G401 (cell line): ENCODE data around the gene C1orf94. TPM values are rescaled to one million over a fixed set of nuclear protein-coding genes. Genes with fewer than 3 reads are reported as not detected.

Source experiments
- DNase-seq: peaks from one replicate; pipeline ENCODE4 v3.0.0-alpha.2; 2015; ENCODE audit warnings: low spot score
- in situ Hi-C: cut with HindIII; loops from 2 replicates; pipeline ENCODE4 v1.10.0; 2016; ENCODE audit warnings: low sequenced_read_pairs, mixed read lengths
- total RNA-seq: library from RNA; depleted of rRNA; stranded (reverse); fragments of >200 nt; shearing (Covaris generic); gene quantifications from 2 replicates; pipeline ENCODE4 v1.2.3, GENCODE V29; 2014; rRNA removed

The C1orf94 gene, protein sequence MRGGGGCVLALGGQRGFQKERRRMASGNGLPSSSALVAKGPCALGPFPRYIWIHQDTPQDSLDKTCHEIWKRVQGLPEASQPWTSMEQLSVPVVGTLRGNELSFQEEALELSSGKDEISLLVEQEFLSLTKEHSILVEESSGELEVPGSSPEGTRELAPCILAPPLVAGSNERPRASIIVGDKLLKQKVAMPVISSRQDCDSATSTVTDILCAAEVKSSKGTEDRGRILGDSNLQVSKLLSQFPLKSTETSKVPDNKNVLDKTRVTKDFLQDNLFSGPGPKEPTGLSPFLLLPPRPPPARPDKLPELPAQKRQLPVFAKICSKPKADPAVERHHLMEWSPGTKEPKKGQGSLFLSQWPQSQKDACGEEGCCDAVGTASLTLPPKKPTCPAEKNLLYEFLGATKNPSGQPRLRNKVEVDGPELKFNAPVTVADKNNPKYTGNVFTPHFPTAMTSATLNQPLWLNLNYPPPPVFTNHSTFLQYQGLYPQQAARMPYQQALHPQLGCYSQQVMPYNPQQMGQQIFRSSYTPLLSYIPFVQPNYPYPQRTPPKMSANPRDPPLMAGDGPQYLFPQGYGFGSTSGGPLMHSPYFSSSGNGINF
- not detected in 2 replicates for total RNA-seq

DNA sequence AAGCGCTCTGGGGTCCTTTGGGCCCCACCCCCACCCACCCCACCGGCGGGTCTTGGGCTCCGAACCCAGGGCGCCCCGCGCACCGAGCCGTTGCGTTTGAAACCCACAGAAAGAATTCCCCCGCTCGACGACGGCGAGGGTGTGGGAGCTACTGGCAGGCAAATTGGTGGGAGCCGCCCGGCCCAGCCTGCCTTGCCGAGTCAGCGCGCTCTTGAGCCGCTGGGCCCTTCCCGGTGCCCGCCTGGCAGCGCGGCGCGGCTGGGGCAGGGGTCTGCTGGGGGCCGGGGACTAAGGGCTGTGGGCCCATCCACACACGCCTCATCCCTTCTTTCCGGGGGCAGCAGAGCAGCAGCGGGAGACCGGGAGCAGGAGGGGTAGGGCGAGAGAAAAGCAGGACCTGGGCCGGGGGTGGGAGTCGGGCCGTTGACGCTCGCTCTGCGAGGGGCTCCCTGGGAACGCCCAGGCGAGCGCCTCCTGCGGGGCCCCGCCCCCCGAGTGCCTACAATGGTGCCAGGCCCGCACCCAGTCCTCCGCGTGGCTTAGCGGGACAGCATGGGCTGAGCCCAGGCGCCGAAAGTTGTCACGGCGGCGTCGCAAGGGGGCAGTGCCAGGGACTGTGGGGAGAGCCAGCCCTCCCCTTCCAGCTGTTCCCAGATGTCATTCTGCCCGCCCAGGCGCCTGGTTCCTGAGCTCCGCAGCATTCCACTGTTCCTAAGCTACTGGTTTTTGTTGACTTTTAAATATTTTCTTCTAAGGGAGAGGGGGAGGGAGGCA lies at the start of gene C1orf94:
TSS of gene C1orf94 (plus strand) at position 78 of the 774 bp plus-strand sequence. CDS start 883 bp downstream, outside the sequence.
- in situ Hi-C loops, result no loop called here
- no peak for DNase-seq

DNA sequence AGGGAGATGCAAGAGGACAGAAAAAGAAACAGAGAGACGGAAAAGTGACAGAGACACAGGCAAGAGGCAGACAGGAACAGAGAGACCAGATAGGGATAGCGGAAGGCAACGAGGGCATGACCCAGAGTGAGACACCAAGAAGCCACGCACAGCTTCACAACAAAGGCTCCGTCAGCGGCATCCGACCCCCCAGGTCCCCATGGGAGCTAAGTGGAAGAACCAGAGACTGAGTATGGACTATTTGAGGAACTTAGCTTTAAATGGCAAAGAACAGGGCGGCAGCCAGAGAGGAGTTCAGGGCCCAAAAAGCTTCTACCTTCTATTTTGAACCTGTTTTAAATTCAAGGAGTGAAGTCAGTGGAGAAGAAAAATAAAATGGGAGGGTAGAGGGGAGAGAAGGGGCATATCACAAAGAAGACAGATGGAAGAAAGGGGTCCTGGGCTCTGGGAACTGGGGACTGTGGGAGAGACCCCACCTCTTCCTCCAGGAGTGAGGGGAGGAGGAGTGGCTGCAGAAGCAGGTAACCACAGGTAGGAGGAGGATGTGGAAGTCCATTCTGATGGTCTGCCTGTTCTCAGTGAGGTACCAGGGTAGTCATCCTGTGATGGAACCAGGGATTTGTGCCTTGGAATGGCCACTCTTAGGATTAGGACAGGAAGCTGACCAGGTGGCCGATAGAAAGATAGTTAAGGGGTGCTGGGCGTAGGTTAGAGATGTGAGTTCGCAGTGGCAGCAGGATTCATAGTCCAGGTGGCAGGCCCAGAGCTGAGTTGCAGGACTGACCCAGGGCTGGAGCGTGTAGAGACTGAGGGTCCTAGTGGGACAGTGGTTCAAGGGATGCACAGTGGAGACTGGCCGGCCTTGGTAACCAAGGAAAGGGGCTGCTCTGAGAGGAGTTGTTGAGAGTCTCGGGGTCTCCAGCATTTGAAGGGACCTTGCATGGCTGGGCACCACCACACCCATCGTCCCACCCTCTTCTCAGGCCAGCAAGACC lies 49.4 kb upstream of the C1orf94 start:
- DNase-seq, result no peak
- in situ Hi-C loops, result no loop called here

DNA sequence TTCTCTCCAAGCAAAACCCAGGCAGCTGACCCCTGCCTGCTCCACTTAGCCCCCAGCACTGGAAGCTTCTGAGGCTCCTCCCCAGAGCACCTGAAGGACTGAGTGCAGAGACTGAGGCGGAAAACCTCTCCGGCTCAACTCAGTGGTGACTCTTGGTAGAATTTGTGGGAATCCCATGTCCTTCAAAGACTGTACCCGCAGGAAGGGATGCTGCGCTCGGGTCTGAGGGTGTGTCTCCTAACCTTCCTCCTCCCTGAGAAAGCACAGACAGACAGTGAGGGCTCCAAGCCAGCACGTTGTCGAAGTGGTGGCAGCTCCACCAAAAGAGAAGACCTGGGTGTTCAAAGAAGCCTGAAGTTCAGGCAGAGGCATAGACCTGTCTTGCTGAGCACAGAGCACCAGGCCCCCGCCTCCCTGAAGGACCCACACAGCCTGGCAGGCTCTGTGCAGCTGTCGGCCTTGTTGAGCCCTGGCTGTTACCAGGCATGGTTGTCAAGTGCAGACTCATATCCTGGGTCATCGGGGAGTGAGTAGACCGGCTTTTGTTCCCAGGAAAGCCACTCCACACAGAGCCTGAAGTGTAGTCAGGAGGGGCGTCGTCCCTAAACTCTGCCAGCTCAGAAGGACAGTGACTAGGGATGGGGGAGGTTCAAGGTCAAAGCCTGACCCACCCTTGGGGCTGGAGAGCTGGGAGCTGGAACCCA lies 48.4 kb upstream of the C1orf94 start:
- in situ Hi-C loops, result no loop called here
- DNase-seq, result no peak

DNA sequence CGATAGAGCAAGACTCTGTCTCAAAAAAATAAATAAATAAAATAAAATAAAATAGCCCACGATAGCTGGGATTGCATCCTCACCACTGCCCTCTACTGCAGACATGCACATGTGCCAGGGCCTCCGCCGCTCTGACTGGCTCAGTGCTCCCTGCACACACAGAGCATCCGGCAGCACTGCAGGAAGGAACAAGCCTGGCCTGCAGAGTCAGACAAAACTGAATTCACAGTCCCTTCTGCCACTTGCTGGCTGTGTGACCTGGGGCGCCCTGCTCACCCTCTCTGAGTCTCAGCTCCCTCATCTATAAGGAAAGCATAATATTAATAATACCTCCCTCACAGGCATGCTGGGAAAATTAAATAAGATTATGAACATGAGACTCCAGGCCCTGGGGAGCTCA lies 47.1 kb upstream of the C1orf94 start:
- in situ Hi-C loops, result no loop called here

DNA sequence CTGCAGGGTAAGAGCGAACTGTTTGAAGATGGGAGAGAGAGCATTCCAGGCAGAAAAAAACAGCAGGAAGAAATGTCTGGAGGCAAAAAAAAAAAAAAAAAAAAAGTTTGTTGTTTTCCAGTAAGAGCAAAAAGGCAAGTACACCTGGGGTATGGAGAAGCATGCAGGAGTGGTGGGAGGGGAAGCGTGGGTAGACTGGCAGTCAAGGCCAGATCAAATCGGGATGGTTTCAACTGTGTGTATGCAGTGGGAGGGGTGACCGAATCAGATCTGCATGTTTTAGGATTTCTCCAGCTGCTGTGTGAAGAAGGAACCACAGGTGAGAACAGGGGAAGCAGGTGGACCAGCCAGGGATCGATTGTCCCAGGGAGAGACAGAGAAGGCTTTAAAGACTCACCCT lies 46.4 kb upstream of the C1orf94 start:
- DNase-seq, result no peak
- in situ Hi-C loops, result no loop called here

More for the DNA sequence above, 47.1 kb upstream of the C1orf94 start:
- peak; percentile 9 for DNase-seq

DNA sequence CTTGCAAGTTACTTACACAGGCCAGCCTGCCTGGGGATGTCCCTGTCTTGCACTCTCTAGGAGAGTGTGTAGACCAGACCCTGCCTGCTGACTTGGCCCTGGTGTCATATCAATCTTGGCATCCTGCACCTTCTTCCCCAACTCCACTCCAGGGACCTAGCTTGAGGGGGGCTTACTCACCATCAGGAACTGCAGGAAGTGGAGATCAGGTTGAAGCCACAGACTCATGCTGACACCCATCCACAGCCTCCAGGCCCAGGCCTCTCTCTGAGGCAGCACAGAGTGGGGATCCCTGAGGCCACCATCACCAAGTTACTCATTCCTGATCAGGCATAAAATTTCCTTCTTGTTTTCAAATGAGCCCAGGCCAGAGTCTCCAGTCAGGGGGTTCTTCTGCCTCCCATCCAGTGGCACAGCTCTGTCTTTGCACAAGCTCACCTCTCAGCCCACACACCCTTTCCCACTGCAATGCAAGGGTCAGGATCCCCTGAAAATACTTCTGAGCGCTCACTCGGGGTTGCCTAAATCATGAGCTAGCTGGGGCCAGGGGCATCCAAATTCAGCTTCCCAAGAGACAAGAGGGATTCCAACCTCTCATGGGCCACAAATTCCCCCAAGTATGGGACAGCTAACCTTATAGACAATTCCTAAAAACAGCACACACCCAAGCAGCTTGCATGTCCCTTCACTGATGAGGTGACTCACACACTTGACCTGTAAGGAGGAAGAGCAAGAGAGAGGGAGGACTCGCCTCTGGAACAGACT lies 45.1 kb upstream of the C1orf94 start:
- in situ Hi-C loops, result no loop called here
- no peak for DNase-seq

DNA sequence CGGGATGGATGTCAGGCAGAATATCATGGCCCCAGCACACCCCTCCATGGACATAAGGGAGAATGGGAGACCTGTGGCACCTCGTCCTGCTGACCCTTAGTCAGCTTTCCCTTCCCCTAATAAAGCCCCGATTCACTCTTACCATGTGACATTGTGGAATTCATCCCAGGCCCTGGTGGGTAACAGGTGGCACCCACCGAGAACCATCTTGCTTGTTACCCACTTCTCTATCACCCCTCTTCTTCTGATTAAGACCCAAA lies 44.6 kb upstream of the C1orf94 start:
- in situ Hi-C loops, result no loop called here
- DNase-seq, result no peak

DNA sequence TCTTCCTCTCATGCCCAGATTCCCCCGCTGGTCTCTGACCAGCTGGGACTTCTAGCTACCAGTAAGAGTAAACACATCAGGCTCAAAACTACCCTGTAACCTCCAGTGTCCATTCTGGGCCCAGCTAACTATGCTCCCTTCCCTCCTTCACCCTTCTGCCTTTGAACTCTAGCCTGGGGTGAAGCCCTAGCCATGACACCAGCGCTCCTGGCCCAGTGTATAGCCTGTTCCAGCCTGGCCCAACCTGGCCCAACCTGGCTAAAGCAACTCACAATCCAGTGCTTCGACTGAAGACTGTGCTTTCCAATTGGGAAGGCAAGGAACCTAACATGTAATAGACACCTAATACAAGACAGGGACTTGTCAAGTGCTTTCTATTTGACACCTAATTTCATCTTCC lies 39.3 kb upstream of the C1orf94 start:
- no peak for DNase-seq
- in situ Hi-C loops, result no loop called here

DNA sequence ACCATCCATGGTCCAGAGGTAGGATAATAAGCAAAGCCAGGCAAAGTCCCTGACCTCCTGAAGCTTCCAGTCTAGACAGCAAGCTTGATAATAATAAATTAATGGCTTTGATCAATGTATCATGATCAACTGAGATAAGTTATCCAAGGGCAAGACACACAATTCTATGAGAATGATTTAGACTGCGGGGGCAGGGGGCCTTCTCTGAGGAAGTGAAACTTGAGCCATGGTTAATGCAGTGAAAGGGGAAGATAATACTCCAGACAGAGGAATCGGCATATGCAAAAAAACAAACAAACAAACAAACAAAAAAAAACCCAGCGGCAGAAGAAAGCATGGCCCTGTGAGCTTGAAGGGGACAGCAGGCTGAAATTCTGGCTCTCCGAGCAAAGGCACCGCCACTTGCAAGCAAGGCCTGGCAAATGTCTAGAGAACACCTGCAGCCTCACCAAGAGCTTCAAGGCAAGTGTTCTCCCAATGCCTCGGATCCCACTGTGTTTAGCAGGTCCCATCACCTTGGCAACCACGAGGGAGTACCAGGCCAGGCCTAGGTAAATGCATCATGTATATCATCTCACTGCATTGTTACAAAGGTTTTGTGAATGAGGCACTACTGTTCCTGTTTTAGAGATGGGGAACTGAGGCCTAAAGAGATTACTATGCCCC lies 36.6 kb upstream of the C1orf94 start:
- DNase-seq, result peak; percentile 42
- in situ Hi-C loops, result no loop called here

DNA sequence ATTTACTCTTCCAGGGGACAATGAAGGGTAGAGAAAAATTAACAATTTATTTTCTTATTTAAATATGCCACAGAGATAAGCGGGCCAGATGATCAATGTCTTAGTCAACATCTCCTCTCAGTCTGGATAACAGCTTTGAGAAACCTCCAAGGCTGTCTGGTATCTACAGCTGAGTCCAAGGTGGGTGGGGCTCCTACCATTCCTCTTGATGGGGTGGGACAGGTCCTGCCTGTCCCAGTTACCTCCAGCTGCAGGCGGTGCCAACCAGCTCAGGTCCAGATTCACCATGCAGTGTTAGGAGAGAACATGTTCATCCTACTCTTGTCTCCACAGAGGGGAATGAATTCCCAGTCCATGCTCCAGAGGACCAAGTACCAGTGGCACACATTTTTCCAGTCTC lies 32.7 kb upstream of the C1orf94 start:
- DNase-seq, result no peak
- in situ Hi-C loops, result no loop called here

DNA sequence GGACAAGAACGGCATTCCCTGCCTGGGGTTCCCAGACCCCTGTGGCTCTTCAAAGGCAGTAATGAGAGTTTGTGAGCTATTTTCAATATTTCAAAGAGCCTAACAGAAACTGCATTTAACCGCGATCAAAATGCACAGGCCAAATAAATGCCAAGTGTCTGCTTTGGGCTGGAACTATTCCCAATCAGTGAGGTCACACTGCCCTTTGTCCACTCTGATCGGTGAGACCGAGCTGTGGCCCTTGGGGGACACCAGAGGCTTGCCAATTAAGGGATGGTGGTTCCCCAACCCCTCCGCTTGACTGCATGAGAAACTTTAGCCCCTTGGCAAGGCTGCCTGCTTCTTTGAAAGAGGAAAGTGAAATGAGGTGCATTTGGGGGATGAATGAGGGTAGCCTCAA lies 31.9 kb upstream of the C1orf94 start:
- in situ Hi-C loops, result no loop called here
- DNase-seq, result no peak

DNA sequence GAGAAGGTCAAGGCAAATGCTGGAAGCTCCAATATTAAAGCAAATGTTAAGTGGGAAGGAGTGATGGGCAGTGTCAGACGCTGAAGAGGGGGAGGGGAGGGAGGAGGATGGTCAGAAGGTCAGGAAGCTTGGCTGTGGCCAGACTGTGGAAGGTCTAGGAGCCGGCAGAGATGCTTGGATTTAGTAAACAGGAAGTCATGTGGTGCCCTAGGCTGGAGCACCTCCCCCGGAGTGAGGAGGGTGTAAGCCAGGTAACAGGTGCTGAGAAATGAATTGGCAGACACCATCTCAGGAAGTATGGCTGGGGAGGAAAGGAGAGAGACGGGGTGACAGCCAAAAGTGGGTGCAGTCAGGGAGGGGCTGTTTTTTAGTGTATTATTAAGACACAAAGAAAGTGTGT lies 29.4 kb upstream of the C1orf94 start:
- in situ Hi-C loops, result no loop called here
- peak; percentile 43 for DNase-seq

DNA sequence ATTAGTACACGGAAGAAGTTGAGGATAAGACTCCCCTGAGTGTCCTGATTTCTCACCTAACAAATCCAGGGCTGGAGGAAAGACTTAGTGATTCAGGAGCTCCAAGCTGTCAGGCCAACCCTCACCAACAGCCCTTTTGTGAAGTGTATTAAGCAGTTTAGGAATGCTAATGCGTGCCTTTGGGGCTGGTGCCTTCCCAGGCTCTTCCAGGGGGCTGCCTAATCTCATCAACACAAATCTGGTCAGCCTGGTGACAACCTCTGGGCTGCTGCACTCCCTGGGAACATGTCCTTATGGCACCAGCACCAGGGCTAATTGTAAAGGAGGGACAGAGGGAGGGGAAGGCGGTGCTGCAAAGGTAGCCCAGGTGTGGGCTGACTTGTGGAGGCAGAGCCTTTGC lies 27.2 kb upstream of the C1orf94 start:
- no peak for DNase-seq
- in situ Hi-C loops, result no loop called here

DNA sequence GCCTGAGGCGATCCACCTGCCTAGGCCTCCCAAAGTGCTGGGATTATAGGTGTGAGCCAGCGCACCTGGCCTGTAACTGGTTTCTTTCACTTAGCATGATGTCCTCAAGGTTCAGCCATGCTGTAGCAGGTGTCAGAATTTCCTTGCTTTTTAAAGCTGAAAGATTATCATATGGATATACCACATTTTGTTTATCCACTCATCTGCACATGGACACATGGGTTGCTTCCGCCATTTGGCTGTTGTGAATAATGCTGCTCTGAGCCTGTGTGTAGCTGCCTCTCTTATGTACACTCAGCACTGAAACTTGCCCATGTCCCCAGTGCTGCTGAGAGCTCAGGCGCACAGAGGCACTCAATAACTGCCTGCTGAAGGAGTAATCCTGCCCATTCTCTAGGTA lies 23.5 kb upstream of the C1orf94 start:
- no peak for DNase-seq
- in situ Hi-C loops, result no loop called here

DNA sequence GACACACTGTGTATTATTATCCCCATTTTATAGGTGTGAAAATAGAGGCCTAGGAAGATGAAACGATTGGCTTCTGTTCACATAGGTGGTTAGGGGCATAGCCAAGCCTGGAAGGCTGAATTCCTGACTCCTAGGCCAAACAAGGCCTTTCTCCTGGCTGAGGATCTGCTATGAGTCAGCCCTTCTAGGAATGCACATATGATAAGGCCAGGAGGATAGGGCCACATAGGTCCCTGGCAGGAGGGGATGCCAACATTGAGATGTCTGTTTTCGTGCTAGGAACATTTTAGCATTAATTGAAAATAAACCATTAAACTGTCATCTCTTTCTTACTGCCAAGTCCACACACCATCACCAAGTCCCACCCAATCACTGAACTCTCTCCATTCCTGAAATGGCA lies 20.8 kb upstream of the C1orf94 start:
- no peak for DNase-seq
- in situ Hi-C loops, result no loop called here

DNA sequence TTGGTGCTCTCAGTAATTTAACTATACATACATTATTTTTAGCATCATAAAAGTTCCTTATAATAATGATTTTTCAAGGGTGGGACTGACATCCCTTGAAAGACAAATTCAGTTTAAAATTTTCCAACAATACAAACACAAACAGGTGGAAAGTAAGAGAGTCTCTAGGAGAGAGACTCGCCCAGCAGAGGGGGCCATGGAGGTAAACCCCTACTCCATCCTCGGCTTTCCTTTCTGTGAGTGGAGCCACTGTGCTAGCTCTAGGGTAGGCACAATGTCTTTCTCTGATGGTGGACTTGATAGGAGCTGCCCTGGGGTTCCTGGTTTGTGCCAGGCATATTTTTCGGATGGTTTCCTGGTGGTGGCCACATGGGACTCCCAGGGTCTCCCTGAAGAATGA lies 20.0 kb upstream of the C1orf94 start:
- in situ Hi-C loops, result no loop called here
- no peak for DNase-seq
